ENCODE results near the gene WIPI1.
A peak's percentile ranks its signal among the peaks of the same experiment; 100 is the strongest.

WIPI1 gene

DNA sequence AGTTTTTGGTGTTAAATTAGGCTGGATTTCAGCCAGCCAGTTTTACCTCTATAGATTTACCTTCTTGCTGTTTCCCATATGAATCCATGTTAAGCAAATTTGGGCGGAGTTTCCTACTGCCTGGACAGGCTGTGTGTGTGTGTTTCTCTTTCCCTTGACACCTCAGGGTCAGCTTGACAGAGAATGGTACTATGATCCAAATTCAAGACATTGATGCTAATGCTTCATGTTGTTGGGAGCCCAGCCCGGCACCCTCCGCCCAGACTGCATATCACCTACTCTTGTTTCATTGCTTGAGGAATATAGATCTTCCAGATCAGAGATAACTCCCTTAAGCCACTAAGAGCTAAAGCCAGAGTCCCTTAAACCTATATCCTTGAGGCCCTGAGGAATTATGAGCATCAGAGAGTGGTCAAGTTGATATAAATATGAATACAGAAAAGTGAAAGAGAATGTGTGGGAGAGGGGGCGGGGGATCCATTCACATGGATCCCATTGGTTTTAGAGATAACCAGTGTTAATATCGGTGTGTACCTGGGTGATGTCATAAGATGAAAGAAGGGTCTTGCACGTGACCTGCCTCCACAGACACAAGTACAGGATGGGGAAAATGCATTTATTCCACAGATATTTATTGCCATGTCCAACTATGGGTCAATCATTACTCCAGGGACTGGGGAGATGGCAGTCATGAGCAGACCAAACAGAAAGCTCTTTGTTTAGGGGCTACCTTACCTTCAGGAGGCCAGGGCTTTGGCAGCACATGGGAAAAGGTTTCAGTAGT is 69.7 kb downstream of the WIPI1 start:
- no peaks in the 10 kb centered on the region for H3K36me3 ChIP-seq (ENCODE audit: insufficient read depth, low read length)
- H3K9ac ChIP-seq (ENCODE audit: low read depth, low read length): no peak overlapping the region
- no peak overlapping the region for H3K4me2 ChIP-seq (ENCODE audit: low read length)
- H3K4me1 ChIP-seq (ENCODE audit: control insufficient read depth, insufficient read depth, low read length): peaks cover 27% of the 10 kb centered on the region
- no peaks in the 10 kb centered on the region for H3K9me3 ChIP-seq (replicated peaks; ENCODE audit: low read length)
- H3K27me3 ChIP-seq (ENCODE audit: control insufficient read depth, insufficient read depth, low read length): no peaks in the 10 kb centered on the region
- H3K4me3 ChIP-seq (ENCODE audit: low read length): no peak overlapping the region

DNA sequence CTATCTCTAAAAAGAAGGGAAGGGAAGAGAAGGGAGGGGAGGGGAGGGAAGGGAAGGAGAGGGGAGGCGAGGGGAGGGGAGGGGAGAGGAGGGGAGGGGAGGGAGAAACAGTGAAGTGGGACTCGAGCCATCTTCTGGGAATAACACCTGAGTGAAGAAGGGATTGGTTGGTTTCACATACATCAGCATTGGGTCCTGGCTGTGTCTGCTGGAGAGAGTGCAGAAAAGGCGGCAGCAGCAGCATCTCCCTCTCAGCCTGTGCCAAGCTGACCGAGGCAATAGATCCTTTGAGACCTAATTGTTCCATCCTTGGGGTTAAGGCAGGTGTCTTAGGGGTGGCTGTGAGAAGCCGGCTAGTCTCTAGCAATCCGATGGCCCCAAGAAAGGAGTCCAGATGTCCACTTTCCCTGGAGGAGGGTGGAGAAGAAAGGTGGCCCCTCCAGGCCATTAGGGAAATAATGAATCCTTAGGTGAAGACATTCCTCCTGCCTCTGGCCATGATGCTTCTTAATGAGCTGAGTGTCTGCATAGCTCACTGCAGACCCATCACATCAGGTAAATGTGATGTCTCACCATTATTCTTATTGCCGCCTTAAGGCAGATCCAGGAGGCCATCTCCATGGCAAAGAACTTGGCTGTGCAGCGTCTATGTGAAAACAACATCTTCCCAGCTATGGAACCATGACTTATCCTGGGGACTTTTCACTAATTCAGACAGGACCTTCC is 71.6 kb downstream of the WIPI1 start:
- H3K9ac ChIP-seq (ENCODE audit: low read depth, low read length): no peak overlapping the region
- H3K4me2 ChIP-seq (ENCODE audit: low read length): no peak overlapping the region
- no peaks in the 10 kb centered on the region for H3K27me3 ChIP-seq (ENCODE audit: control insufficient read depth, insufficient read depth, low read length)
- no peak overlapping the region for H3K4me3 ChIP-seq (ENCODE audit: low read length)
- H3K9me3 ChIP-seq (replicated peaks; ENCODE audit: low read length): no peaks in the 10 kb centered on the region
- H3K36me3 ChIP-seq (ENCODE audit: insufficient read depth, low read length): no peaks in the 10 kb centered on the region
- peaks cover 37% of the 10 kb centered on the region for H3K4me1 ChIP-seq (ENCODE audit: control insufficient read depth, insufficient read depth, low read length)

GRCh38 chr17:68384941-68385340 is 72.4 kb downstream of the WIPI1 start:
- Histone ChIP-seq H3K9ac (ENCODE audit: low read depth, low read length) (peak overlapping the region; percentile 11), H3K9me3 (replicated peaks; ENCODE audit: low read length) (no peaks in the 10 kb centered on the region), H3K4me1 (ENCODE audit: control insufficient read depth, insufficient read depth, low read length) (peaks cover 44% of the 10 kb centered on the region), H3K36me3 (ENCODE audit: insufficient read depth, low read length) (no peaks in the 10 kb centered on the region), H3K27me3 (ENCODE audit: control insufficient read depth, insufficient read depth, low read length) (no peaks in the 10 kb centered on the region), H3K4me2 (ENCODE audit: low read length) (no peak overlapping the region), H3K4me3 (ENCODE audit: low read length) (no peak overlapping the region)

DNA sequence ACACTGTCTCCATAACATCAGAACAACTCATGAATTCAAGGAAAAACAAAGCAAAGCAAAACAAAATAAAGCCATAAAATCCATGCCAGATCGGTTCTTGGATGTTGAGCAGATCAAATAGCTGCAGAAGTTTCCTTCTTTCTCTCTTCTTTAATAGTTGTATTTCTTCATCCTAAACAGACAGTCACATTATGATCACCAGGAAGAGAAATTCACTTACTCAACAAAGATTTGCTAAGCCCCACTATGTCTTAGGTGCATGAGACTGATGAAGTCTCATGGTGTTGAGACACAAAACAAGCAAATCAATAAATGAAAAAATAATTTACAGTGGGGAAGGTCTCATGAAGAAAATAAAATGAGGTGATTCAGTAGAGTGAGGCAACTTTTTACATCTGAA is 72.8 kb downstream of the WIPI1 start:
- Histone ChIP-seq H3K4me3 (ENCODE audit: low read length) (no peak overlapping the region), H3K4me2 (ENCODE audit: low read length) (no peak overlapping the region), H3K36me3 (ENCODE audit: insufficient read depth, low read length) (no peaks in the 10 kb centered on the region), H3K9ac (ENCODE audit: low read depth, low read length) (peak overlapping the region; percentile 26), H3K4me1 (ENCODE audit: control insufficient read depth, insufficient read depth, low read length) (peaks cover 48% of the 10 kb centered on the region), H3K27me3 (ENCODE audit: control insufficient read depth, insufficient read depth, low read length) (no peaks in the 10 kb centered on the region), H3K9me3 (replicated peaks; ENCODE audit: low read length) (no peaks in the 10 kb centered on the region)

DNA sequence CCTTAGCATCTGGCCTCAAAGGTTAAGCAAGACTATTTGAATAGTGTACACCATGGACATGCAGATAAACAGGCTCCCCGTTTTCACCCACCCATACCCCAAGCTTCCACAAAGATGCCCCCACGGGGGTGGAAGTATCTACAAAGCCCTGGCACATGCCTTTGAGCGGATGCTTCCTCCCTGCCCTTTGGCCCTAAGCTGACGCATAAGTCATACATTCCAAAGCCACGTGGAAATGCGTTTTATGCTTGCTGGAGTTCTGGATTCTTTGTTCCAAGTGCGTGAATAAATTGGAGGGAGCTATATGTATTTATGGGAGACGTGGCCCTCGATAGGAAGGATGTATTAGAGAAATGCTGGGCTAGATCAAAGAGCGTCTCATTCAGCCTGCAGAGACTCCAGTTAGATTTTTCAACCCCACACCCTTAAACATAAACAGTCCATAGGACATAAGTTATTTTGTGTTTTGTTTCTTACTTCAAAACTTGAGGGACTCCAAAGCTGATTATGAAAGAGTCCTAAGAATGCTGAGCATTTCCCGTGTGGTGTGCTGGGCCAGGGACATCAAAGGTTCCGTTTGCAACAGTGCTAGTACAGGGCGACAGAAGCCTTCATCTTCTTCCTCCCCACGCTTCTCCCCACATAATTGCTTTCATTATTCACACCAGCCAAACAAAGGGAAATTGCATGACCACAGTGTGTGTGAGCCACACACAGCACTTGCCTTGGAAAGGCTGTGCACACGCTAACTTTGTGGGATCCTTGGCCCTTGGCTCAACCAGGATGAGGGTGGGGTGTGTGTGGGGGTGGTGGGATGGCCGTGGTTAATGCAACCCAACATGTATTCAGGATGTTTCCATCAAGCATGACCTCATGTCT is 73.6 kb downstream of the WIPI1 start:
- H3K9ac ChIP-seq (ENCODE audit: low read depth, low read length): peak overlapping the region; percentile 26
- H3K4me2 ChIP-seq (ENCODE audit: low read length): peak overlapping the region; percentile 21
- peaks cover 55% of the 10 kb centered on the region for H3K4me1 ChIP-seq (ENCODE audit: control insufficient read depth, insufficient read depth, low read length)
- no peaks in the 10 kb centered on the region for H3K9me3 ChIP-seq (replicated peaks; ENCODE audit: low read length)
- H3K36me3 ChIP-seq (ENCODE audit: insufficient read depth, low read length): no peaks in the 10 kb centered on the region
- no peaks in the 10 kb centered on the region for H3K27me3 ChIP-seq (ENCODE audit: control insufficient read depth, insufficient read depth, low read length)
- H3K4me3 ChIP-seq (ENCODE audit: low read length): no peak overlapping the region

- H3K36me3 ChIP-seq (ENCODE audit: insufficient read depth, low read length): no peaks in the 10 kb centered on the region
- H3K27me3 ChIP-seq (ENCODE audit: control insufficient read depth, insufficient read depth, low read length): no peaks in the 10 kb centered on the region
- no peak overlapping the region for H3K4me3 ChIP-seq (ENCODE audit: low read length)
- H3K4me2 ChIP-seq (ENCODE audit: low read length): no peak overlapping the region
- peak overlapping the region; percentile 26 for H3K9ac ChIP-seq (ENCODE audit: low read depth, low read length)
- no peaks in the 10 kb centered on the region for H3K9me3 ChIP-seq (replicated peaks; ENCODE audit: low read length)
- H3K4me1 ChIP-seq (ENCODE audit: control insufficient read depth, insufficient read depth, low read length): peaks cover 61% of the 10 kb centered on the region
Observed at GRCh38 chr17:68383120-68383442, 74.2 kb downstream of the WIPI1 start.

DNA sequence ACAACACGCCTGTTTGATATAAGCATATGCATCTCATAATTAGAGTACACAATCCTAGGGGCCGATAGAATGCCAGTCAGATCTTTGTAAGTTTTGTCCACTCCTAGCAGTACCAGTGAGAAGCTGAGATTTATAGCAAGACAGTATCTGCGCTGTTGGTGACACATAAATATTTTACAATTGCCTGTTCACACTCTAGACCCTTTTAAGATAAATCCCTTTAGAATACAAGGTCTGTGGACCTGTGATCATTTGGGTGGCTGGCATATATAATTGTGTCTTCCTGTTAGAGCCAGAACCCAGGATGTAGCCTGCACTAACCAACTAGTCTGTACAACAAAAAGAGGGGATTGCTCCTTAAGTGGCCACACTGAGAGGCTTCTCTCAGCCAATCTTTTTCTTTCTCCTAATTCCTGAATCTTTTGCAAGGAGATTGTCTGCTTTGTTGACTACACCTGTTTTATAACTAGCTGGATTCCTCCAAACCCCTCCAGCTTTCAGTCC is 74.7 kb downstream of the WIPI1 start:
- H3K4me3 ChIP-seq (ENCODE audit: low read length): no peak overlapping the region
- H3K4me1 ChIP-seq (ENCODE audit: control insufficient read depth, insufficient read depth, low read length): peaks cover 66% of the 10 kb centered on the region
- H3K27me3 ChIP-seq (ENCODE audit: control insufficient read depth, insufficient read depth, low read length): no peaks in the 10 kb centered on the region
- H3K9me3 ChIP-seq (replicated peaks; ENCODE audit: low read length): no peaks in the 10 kb centered on the region
- no peaks in the 10 kb centered on the region for H3K36me3 ChIP-seq (ENCODE audit: insufficient read depth, low read length)
- H3K9ac ChIP-seq (ENCODE audit: low read depth, low read length): no peak overlapping the region
- no peak overlapping the region for H3K4me2 ChIP-seq (ENCODE audit: low read length)

- Histone ChIP-seq H3K27me3 (ENCODE audit: control insufficient read depth, insufficient read depth, low read length) (no peaks in the 10 kb centered on the region), H3K4me3 (ENCODE audit: low read length) (no peak overlapping the region), H3K9ac (ENCODE audit: low read depth, low read length) (peak overlapping the region; percentile 61), H3K4me1 (ENCODE audit: control insufficient read depth, insufficient read depth, low read length) (peaks cover 65% of the 10 kb centered on the region), H3K9me3 (replicated peaks; ENCODE audit: low read length) (no peaks in the 10 kb centered on the region), H3K36me3 (ENCODE audit: insufficient read depth, low read length) (no peaks in the 10 kb centered on the region), H3K4me2 (ENCODE audit: low read length) (peak overlapping the region; percentile 59)
Observed at GRCh38 chr17:68381076-68381900, 76.0 kb downstream of the WIPI1 start.

GRCh38 chr17:68379692-68380677 is 77.3 kb downstream of the WIPI1 start:
- Histone ChIP-seq H3K9me3 (replicated peaks; ENCODE audit: low read length) (no peaks in the 10 kb centered on the region), H3K36me3 (ENCODE audit: insufficient read depth, low read length) (no peaks in the 10 kb centered on the region), H3K4me1 (ENCODE audit: control insufficient read depth, insufficient read depth, low read length) (peaks cover 60% of the 10 kb centered on the region), H3K4me2 (ENCODE audit: low read length) (peak overlapping the region; percentile 59), H3K27me3 (ENCODE audit: control insufficient read depth, insufficient read depth, low read length) (no peaks in the 10 kb centered on the region), H3K9ac (ENCODE audit: low read depth, low read length) (peak overlapping the region; percentile 61), H3K4me3 (ENCODE audit: low read length) (peak overlapping the region; percentile 22)

GRCh38 chr17:68379177-68379510 is 78.2 kb downstream of the WIPI1 start:
- peak overlapping the region; percentile 15 for H3K4me2 ChIP-seq (ENCODE audit: low read length)
- no peaks in the 10 kb centered on the region for H3K9me3 ChIP-seq (replicated peaks; ENCODE audit: low read length)
- H3K36me3 ChIP-seq (ENCODE audit: insufficient read depth, low read length): no peaks in the 10 kb centered on the region
- H3K27me3 ChIP-seq (ENCODE audit: control insufficient read depth, insufficient read depth, low read length): no peaks in the 10 kb centered on the region
- peak overlapping the region; percentile 79 for H3K9ac ChIP-seq (ENCODE audit: low read depth, low read length)
- H3K4me1 ChIP-seq (ENCODE audit: control insufficient read depth, insufficient read depth, low read length): peaks cover 56% of the 10 kb centered on the region
- no peak overlapping the region for H3K4me3 ChIP-seq (ENCODE audit: low read length)
